Transverse colon (tissue), 3 donors: ENCODE data around the gene DIS3L2.

Experiments used
- CTCF ChIP-seq, 5 experiments: fragments of 200-600 bp in 3 of 5; fragments of 450-650 bp in 2 of 5; sonication (generic) in 3 of 5; IDR thresholded peaks; 1 replicate in 2 of 5; 2 replicates in 3 of 5; pipeline ENCODE4 v1.5.1; 2016 to 2017; ENCODE audit warnings: antibody characterized with exemption in 5 of 5, inconsistent platforms in 3 of 5, mild to moderate bottlenecking in 2 of 5, moderate library complexity in 1 of 5
- POLR2A ChIP-seq: fragments of 450-650 bp; IDR thresholded peaks from one replicate; pipeline ENCODE4 v1.6.1; 2016; ENCODE audit warnings: antibody characterized with exemption, mild to moderate bottlenecking, moderate library complexity

GRCh38 chr2:232367016-232367415 lies 405.5 kb downstream of the DIS3L2 start:
- TF ChIP-seq CTCF (IDR thresholded peaks at IDR 0.05) = no peak
- no peak for TF ChIP-seq POLR2A
